HEK293T (cell line): Measurements from ENCODE around the gene YBX3.

Source experiments
- CTCF ChIA-PET: fragments of 350-600 bp; formaldehyde crosslinking; extraction: SDS; loops from one replicate; lab custom pipeline; 2021; ENCODE audit warnings: antibody characterized with exemption, inconsistent platforms; lab: Yijun Ruan, JAX
- POLR2A ChIA-PET: fragments of 350-600 bp; formaldehyde crosslinking; extraction: SDS; loops from one replicate; lab custom pipeline; 2020; ENCODE audit warnings: antibody characterized with exemption, inconsistent platforms; lab: Yijun Ruan, JAX
- DNase-seq: peaks from one replicate; pipeline ENCODE4 v3.0.0; 2012; ENCODE audit warnings: mixed read lengths; ENCODE audit errors: extremely low spot score
- ARNT ChIP-seq: fragments of 450-650 bp; IDR thresholded peaks from 2 replicates; pipeline ENCODE4 v1.6.1; 2017; ENCODE audit warnings: mild to moderate bottlenecking
- BHLHE40 ChIP-seq: fragments of 450-650 bp; IDR thresholded peaks from 2 replicates; pipeline ENCODE4 v1.6.1; 2016; ENCODE audit warnings: mild to moderate bottlenecking, moderate library complexity, borderline replicate concordance
- CTBP1 ChIP-seq: fragments of 450-650 bp; IDR thresholded peaks from 2 replicates; pipeline ENCODE4 v1.6.1; 2016; ENCODE audit warnings: borderline replicate concordance
- ELF4 ChIP-seq: fragments of 450-650 bp; IDR thresholded peaks from 2 replicates; pipeline ENCODE4 v1.6.1; 2017; ENCODE audit warnings: antibody characterized with exemption
- FOXA1 ChIP-seq: fragments of 450-650 bp; IDR thresholded peaks from 2 replicates; pipeline ENCODE4 v1.6.1; 2016; ENCODE audit warnings: mild to moderate bottlenecking
- FOXK2 ChIP-seq: fragments of 450-650 bp; IDR thresholded peaks from 2 replicates; pipeline ENCODE4 v1.6.1; 2016; ENCODE audit warnings: mild to moderate bottlenecking
- FOXM1 ChIP-seq: fragments of 450-650 bp; IDR thresholded peaks from 2 replicates; pipeline ENCODE4 v1.6.1; 2017; ENCODE audit warnings: mild to moderate bottlenecking, borderline replicate concordance
- HDGF ChIP-seq: fragments of 450-650 bp; IDR thresholded peaks from 2 replicates; pipeline ENCODE4 v1.6.1; 2017; ENCODE audit warnings: antibody characterized with exemption, borderline replicate concordance
- L3MBTL2 ChIP-seq: fragments of 450-650 bp; conservative IDR thresholded peaks from 2 replicates; pipeline ENCODE4 v1.6.1; 2016; ENCODE audit warnings: mild to moderate bottlenecking
- LEF1 ChIP-seq: fragments of 450-650 bp; IDR thresholded peaks from 2 replicates; pipeline ENCODE4 v1.6.1; 2017; ENCODE audit warnings: mild to moderate bottlenecking, borderline replicate concordance
- NFRKB ChIP-seq: fragments of 450-650 bp; IDR thresholded peaks from 2 replicates; pipeline ENCODE4 v1.6.1; 2016; ENCODE audit warnings: mild to moderate bottlenecking, moderate library complexity
- PKNOX1 ChIP-seq: fragments of 450-650 bp; IDR thresholded peaks from 2 replicates; pipeline ENCODE4 v1.6.1; 2016
- SP1 ChIP-seq: fragments of 450-650 bp; IDR thresholded peaks from 2 replicates; pipeline ENCODE4 v1.6.1; 2017
- SUZ12 ChIP-seq: fragments of 450-650 bp; IDR thresholded peaks from 2 replicates; pipeline ENCODE4 v1.6.1; 2016; ENCODE audit warnings: mild to moderate bottlenecking
- TARDBP ChIP-seq: fragments of 450-650 bp; IDR thresholded peaks from 2 replicates; pipeline ENCODE4 v1.6.1; 2016
- ZNF384 ChIP-seq: fragments of 450-650 bp; IDR thresholded peaks from 2 replicates; pipeline ENCODE4 v1.6.1; 2016

The YBX3 gene

DNA sequence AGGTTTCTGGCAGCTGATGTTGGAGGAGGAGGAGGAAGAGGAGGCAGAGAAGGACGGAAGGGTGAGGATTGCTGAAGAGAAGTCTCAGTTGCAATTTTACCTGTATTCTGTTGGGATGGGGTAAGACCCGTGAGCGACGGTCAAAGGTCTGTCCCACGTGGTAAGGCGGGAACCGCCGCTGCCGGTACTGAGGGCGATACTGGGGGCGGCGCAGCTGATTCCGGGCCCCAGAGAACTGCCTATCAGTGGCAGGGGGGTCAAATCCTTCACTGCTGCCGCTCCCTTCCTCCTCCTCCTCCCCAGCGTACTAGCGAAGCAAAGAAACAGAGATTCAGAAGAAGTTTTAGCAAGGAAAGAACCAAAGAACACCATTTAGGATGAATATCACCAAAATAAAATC, 13.3 kb downstream of the YBX3 start:
- POLR2A ChIA-PET: no interaction called here
- CTCF ChIA-PET: no interaction called here
- DNase-seq: no peak
- no peak for TF ChIP-seq HDGF
- TF ChIP-seq LEF1: no peak
- TF ChIP-seq BHLHE40: no peak
- TF ChIP-seq ZNF384: no peak
- no peak for TF ChIP-seq FOXK2
- TF ChIP-seq SP1: no peak
- no peak for TF ChIP-seq NFRKB

DNA sequence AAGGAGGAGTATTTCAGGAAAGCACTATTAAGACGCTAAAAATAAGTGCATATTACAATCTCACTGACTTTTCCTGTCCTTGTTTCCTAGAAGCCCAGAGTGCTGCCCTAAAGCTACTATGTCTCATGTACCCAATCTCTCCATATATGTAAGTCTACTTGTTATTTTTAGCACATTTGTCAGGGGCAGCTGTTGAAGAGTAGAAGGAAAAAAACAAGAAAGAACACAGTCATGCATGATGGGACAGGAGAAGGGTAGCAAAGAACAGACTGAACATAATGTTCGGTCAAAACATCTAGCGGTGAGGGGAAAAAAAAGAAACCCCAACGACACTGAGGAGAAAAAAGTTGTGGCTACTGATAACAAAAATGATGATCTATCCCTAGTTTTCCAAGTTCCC, 14.3 kb downstream of the YBX3 start:
- POLR2A ChIA-PET: interaction anchor here (1.4 kb wide), 1 partner anchor 13 kb away, joined by 4 read pairs; no protein-coding TSS in a partner anchor
- TF ChIP-seq FOXK2 (no peak), BHLHE40 (no peak), FOXM1 (no peak), CTBP1 (no peak), ARNT (no peak), FOXA1 (no peak), HDGF (no peak), TARDBP (no peak), LEF1 (no peak), NFRKB (no peak), PKNOX1 (no peak), ELF4 (no peak), SUZ12 (no peak), ZNF384 (no peak), L3MBTL2 (no peak), SP1 (no peak)
- CTCF ChIA-PET: no interaction called here
- no peak for DNase-seq

GRCh38 chr12:10705655-10706054, 17.5 kb downstream of the YBX3 start:
- TF ChIP-seq CTBP1: no peak
- no peak for TF ChIP-seq FOXK2
- TF ChIP-seq NFRKB: no peak
- no peak for TF ChIP-seq ELF4
- TF ChIP-seq SP1: no peak
- no peak for TF ChIP-seq TARDBP
- no peak for DNase-seq
- CTCF ChIA-PET: no interaction called here
- POLR2A ChIA-PET: no interaction called here

GRCh38 chr12:10701843-10702242, 21.3 kb downstream of the YBX3 start:
- no peak for DNase-seq
- ChIA-PET CTCF (no interaction called here), POLR2A (no interaction called here)
- no peak for TF ChIP-seq L3MBTL2
- TF ChIP-seq BHLHE40: no peak
- TF ChIP-seq TARDBP: no peak
- TF ChIP-seq SUZ12: no peak
- TF ChIP-seq SP1: no peak
- no peak for TF ChIP-seq FOXA1
- no peak for TF ChIP-seq FOXM1
- TF ChIP-seq LEF1: no peak
- no peak for TF ChIP-seq ZNF384
- TF ChIP-seq ELF4: no peak
- no peak for TF ChIP-seq HDGF
- no peak for TF ChIP-seq CTBP1
- TF ChIP-seq PKNOX1: no peak
- TF ChIP-seq ARNT: no peak
- no peak for TF ChIP-seq NFRKB
- TF ChIP-seq FOXK2: no peak

- TF ChIP-seq SP1 (no peak), NFRKB (no peak), L3MBTL2 (no peak), CTBP1 (no peak), SUZ12 (no peak), ZNF384 (no peak), TARDBP (no peak), HDGF (no peak), ELF4 (no peak), LEF1 (no peak), FOXA1 (no peak), ARNT (no peak)
- ChIA-PET CTCF (no interaction called here), POLR2A (no interaction called here)
- no peak for DNase-seq
Measured at GRCh38 chr12:10701131-10701681, 21.9 kb downstream of the YBX3 start.

DNA sequence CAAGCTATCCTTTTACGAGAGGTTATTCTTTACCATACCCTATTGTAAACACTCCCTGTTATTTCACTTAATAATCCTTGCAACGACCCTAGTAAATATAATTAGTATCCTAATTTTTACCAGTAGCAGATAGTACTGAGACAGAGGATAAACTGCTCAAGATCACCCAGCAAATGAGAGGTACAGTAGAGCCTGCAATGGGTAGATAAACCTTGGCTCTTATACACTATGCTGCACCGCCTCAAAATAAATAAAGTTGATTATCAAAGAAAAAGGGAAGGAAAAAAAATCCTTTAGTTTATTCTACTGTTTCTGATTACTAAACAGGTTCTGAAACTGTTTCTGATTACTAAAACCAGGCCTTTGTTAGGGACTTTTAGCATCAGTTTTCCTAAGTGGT, 22.5 kb downstream of the YBX3 start:
- ChIA-PET POLR2A (no interaction called here), CTCF (no interaction called here)
- TF ChIP-seq NFRKB (no peak), CTBP1 (no peak), TARDBP (no peak), FOXK2 (no peak), PKNOX1 (no peak), ZNF384 (no peak), SUZ12 (no peak), ARNT (no peak), BHLHE40 (no peak), FOXA1 (no peak), ELF4 (no peak), FOXM1 (no peak), SP1 (no peak), L3MBTL2 (no peak), HDGF (no peak), LEF1 (no peak)
- no peak for DNase-seq
